SK-N-SH treated with all-trans-retinoic acid at 6 μM for 48 hours (cell line): Measurements from ENCODE around the gene RBPJ.

Source experiments
- ATAC-seq: fragments of 200-7000 bp; cut with Tn5 transposase; 3 replicates; pipeline ENCODE4 v1.9.1; 2020; ENCODE audit warnings: mild to moderate bottlenecking, moderate library complexity
- ARNTL ChIP-seq: fragments of 450-650 bp; formaldehyde crosslinking; IDR thresholded peaks from 2 replicates; pipeline ENCODE4 v1.5.0; 2020; ENCODE audit warnings: low read depth, mild to moderate bottlenecking, moderate library complexity, borderline replicate concordance
- BACH2 ChIP-seq: fragments of 250-450 bp; sonication (Bioruptor Pico); IDR thresholded peaks from 2 replicates; pipeline ENCODE4 v1.9.0; 2021; ENCODE audit warnings: mild to moderate bottlenecking, borderline replicate concordance
- CREB5 ChIP-seq: fragments of 250-450 bp; sonication (Bioruptor Pico); IDR thresholded peaks from 2 replicates; pipeline ENCODE4 v1.5.1; 2020; ENCODE audit warnings: low read depth, mild to moderate bottlenecking, moderate library complexity
- CSDC2 ChIP-seq: fragments of 250-450 bp; sonication (Bioruptor Pico); IDR thresholded peaks from 2 replicates; pipeline ENCODE4 v1.5.0; 2020; ENCODE audit warnings: mild to moderate bottlenecking, moderate library complexity
- CSRNP3 ChIP-seq: fragments of 250-450 bp; sonication (Bioruptor Pico); IDR thresholded peaks from 2 replicates; pipeline ENCODE4 v1.5.1; 2021; ENCODE audit warnings: mild to moderate bottlenecking, moderate library complexity
- ESRRG ChIP-seq: fragments of 250-450 bp; sonication (Bioruptor Pico); IDR thresholded peaks from 2 replicates; pipeline ENCODE4 v1.6.1; 2021; ENCODE audit warnings: mild to moderate bottlenecking
- ISL1 ChIP-seq: fragments of 250-450 bp; sonication (Bioruptor Pico); IDR thresholded peaks from 2 replicates; pipeline ENCODE4 v2.1.2; 2022; ENCODE audit warnings: mild to moderate bottlenecking, moderate library complexity
- OSR1 ChIP-seq: fragments of 250-450 bp; sonication (Bioruptor Pico); IDR thresholded peaks from 2 replicates; pipeline ENCODE4 v1.8.0; 2022; ENCODE audit warnings: moderate library complexity, mild to moderate bottlenecking, inconsistent platforms
- PATZ1 ChIP-seq: fragments of 250-450 bp; sonication (Bioruptor Pico); IDR thresholded peaks from 2 replicates; pipeline ENCODE4 v1.8.0; 2020; ENCODE audit warnings: mild to moderate bottlenecking, moderate library complexity, borderline replicate concordance
- POU6F1 ChIP-seq: fragments of 250-450 bp; sonication (Bioruptor Pico); IDR thresholded peaks from 2 replicates; pipeline ENCODE4 v1.8.0; 2021; ENCODE audit warnings: low read depth, mild to moderate bottlenecking, moderate library complexity, borderline replicate concordance
- PPARA ChIP-seq: fragments of 250-450 bp; sonication (Bioruptor Pico); IDR thresholded peaks from 2 replicates; pipeline ENCODE4 v1.5.0; 2020; ENCODE audit warnings: mild to moderate bottlenecking, borderline replicate concordance
- RARB ChIP-seq: fragments of 250-450 bp; sonication (Bioruptor Pico); IDR thresholded peaks from 2 replicates; pipeline ENCODE4 v1.8.0; 2021; ENCODE audit warnings: mild to moderate bottlenecking, moderate library complexity
- SNAI2 ChIP-seq: fragments of 250-450 bp; sonication (Bioruptor Pico); IDR thresholded peaks from 2 replicates; pipeline ENCODE4 v1.5.0; 2020; ENCODE audit warnings: mild to moderate bottlenecking, moderate library complexity
- TCF4 ChIP-seq: fragments of 250-450 bp; sonication (Bioruptor Pico); IDR thresholded peaks from 2 replicates; pipeline ENCODE4 v1.8.0; 2021; ENCODE audit warnings: mild to moderate bottlenecking, moderate library complexity, borderline replicate concordance
- TSHZ2 ChIP-seq: fragments of 250-450 bp; sonication (Bioruptor Pico); IDR thresholded peaks from 2 replicates; pipeline ENCODE4 v1.5.0; 2020; ENCODE audit warnings: mild to moderate bottlenecking, moderate library complexity
- ZC3H10 ChIP-seq: fragments of 250-450 bp; sonication (Bioruptor Pico); IDR thresholded peaks from 2 replicates; pipeline ENCODE4 v1.5.1; 2021; ENCODE audit warnings: mild to moderate bottlenecking, moderate library complexity
- ZFP3 ChIP-seq: fragments of 250-450 bp; sonication (Bioruptor Pico); IDR thresholded peaks from 2 replicates; pipeline ENCODE4 v1.5.0; 2020; ENCODE audit warnings: mild to moderate bottlenecking, moderate library complexity
- ZFP30 ChIP-seq: fragments of 450-650 bp; formaldehyde crosslinking; IDR thresholded peaks from 2 replicates; pipeline ENCODE4 v1.5.0; 2022; ENCODE audit warnings: mild to moderate bottlenecking, moderate library complexity
- ZNF565 ChIP-seq: fragments of 450-650 bp; formaldehyde crosslinking; conservative IDR thresholded peaks from 2 replicates; pipeline ENCODE4 v1.5.0; 2020; ENCODE audit warnings: low read depth, mild to moderate bottlenecking, moderate library complexity
- ZNF70 ChIP-seq: fragments of 450-650 bp; formaldehyde crosslinking; IDR thresholded peaks from 2 replicates; pipeline ENCODE4 v1.5.0; 2020; ENCODE audit warnings: mild to moderate bottlenecking, moderate library complexity
- ZNF8 ChIP-seq: fragments of 450-650 bp; formaldehyde crosslinking; IDR thresholded peaks from 2 replicates; pipeline ENCODE4 v1.5.0; 2020; ENCODE audit warnings: mild to moderate bottlenecking, moderate library complexity

RBPJ gene

GRCh38 chr4:26452565-26453531 lies 132.0 kb downstream of the RBPJ start:
- ATAC-seq = no peak
- TF ChIP-seq ESRRG = no peak
- TF ChIP-seq RARB (CRISPR knock-in tag) = no peak
- no peak for TF ChIP-seq ZFP3 (CRISPR knock-in tag)
- no peak for TF ChIP-seq ISL1 (CRISPR knock-in tag)
- no peak for TF ChIP-seq CREB5 (CRISPR knock-in tag)
- no peak for TF ChIP-seq TCF4 (CRISPR knock-in tag)
- TF ChIP-seq ARNTL (CRISPR knock-in tag) = no peak
- no peak for TF ChIP-seq CSDC2
- TF ChIP-seq CSRNP3 (CRISPR knock-in tag) = no peak
- no peak for TF ChIP-seq ZNF565
- no peak for TF ChIP-seq ZFP30
- no peak for TF ChIP-seq ZNF8 (CRISPR knock-in tag)

GRCh38 chr4:26454961-26455360 lies 134.1 kb downstream of the RBPJ start:
- TF ChIP-seq SNAI2 = no peak
- TF ChIP-seq PPARA (CRISPR knock-in tag) = no peak
- TF ChIP-seq RARB (CRISPR knock-in tag) = no peak
- TF ChIP-seq OSR1 = no peak
- TF ChIP-seq CSDC2 = no peak
- TF ChIP-seq ESRRG = no peak
- no peak for TF ChIP-seq TSHZ2 (CRISPR knock-in tag)
- no peak for TF ChIP-seq ZFP30
- TF ChIP-seq ZNF8 (CRISPR knock-in tag) = no peak
- TF ChIP-seq ZFP3 (CRISPR knock-in tag) = no peak
- TF ChIP-seq POU6F1 (CRISPR knock-in tag) = no peak
- TF ChIP-seq BACH2 (CRISPR knock-in tag) = no peak
- no peak for TF ChIP-seq ZNF70 (CRISPR knock-in tag)
- no peak for TF ChIP-seq ZNF565
- no peak for TF ChIP-seq CSRNP3 (CRISPR knock-in tag)
- TF ChIP-seq TCF4 (CRISPR knock-in tag) = no peak
- no peak for TF ChIP-seq CREB5 (CRISPR knock-in tag)
- TF ChIP-seq ZC3H10 (CRISPR knock-in tag) = no peak
- no peak for TF ChIP-seq PATZ1 (CRISPR knock-in tag)
- TF ChIP-seq ARNTL (CRISPR knock-in tag) = no peak
- no peak for ATAC-seq
